ENCODE data around the gene E2F8.

E2F8 gene

GRCh38 chr11:19246816-19247215 lies 6.1 kb upstream of the E2F8 start:
- H3K4me1 ChIP-seq (ENCODE audit: insufficient read depth, low read length) = peaks cover 8% of the 10 kb centered on the region
- no peaks in the 10 kb centered on the region for H3K36me3 ChIP-seq (ENCODE audit: insufficient read depth, low read length)
- H3K27me3 ChIP-seq (ENCODE audit: control insufficient read depth in 1 of 2, insufficient read depth in 2 of 2, low read length in 2 of 2) = peaks cover 16 to 26% of the 10 kb centered on the region in 2 donors
- no peak overlapping the region for H3K27ac ChIP-seq (ENCODE audit: low read depth, low read length)
- no peak overlapping the region for H3K4me3 ChIP-seq (ENCODE audit: low read depth in 1 of 2, low read length in 2 of 2)
- H3K9ac ChIP-seq (ENCODE audit: low read length) = no peak overlapping the region
- H3K9me3 ChIP-seq (ENCODE audit: low read length) = no peaks in the 10 kb centered on the region

GRCh38 chr11:19245351-19245750 lies 4.6 kb upstream of the E2F8 start:
- Histone ChIP-seq H3K27me3 (ENCODE audit: control insufficient read depth in 1 of 2, insufficient read depth in 2 of 2, low read length in 2 of 2) (peaks cover 21 to 37% of the 10 kb centered on the region in 2 donors), H3K4me3 (ENCODE audit: low read depth in 1 of 2, low read length in 2 of 2) (no peak overlapping the region), H3K36me3 (ENCODE audit: insufficient read depth, low read length) (no peaks in the 10 kb centered on the region), H3K9ac (ENCODE audit: low read length) (no peak overlapping the region), H3K27ac (ENCODE audit: low read depth, low read length) (no peak overlapping the region), H3K4me1 (ENCODE audit: insufficient read depth, low read length) (peaks cover 14% of the 10 kb centered on the region), H3K9me3 (ENCODE audit: low read length) (no peaks in the 10 kb centered on the region)

- Histone ChIP-seq H3K9me3 (ENCODE audit: low read length) (no peaks in the 10 kb centered on the region), H3K27me3 (ENCODE audit: control insufficient read depth in 1 of 2, insufficient read depth in 2 of 2, low read length in 2 of 2) (peaks cover 23 to 43% of the 10 kb centered on the region in 2 donors), H3K27ac (ENCODE audit: low read depth, low read length) (no peak overlapping the region), H3K9ac (ENCODE audit: low read length) (no peak overlapping the region), H3K4me1 (ENCODE audit: insufficient read depth, low read length) (peaks cover 17% of the 10 kb centered on the region), H3K4me3 (ENCODE audit: low read depth in 1 of 2, low read length in 2 of 2) (no peak overlapping the region), H3K36me3 (ENCODE audit: insufficient read depth, low read length) (no peaks in the 10 kb centered on the region)
Measured at GRCh38 chr11:19244621-19245020, 3.9 kb upstream of the E2F8 start.

GRCh38 chr11:19244084-19244483 lies 3.3 kb upstream of the E2F8 start:
- Histone ChIP-seq H3K9ac (ENCODE audit: low read length) (no peak overlapping the region), H3K36me3 (ENCODE audit: insufficient read depth, low read length) (no peaks in the 10 kb centered on the region), H3K4me3 (ENCODE audit: low read depth in 1 of 2, low read length in 2 of 2) (no peak overlapping the region), H3K27ac (ENCODE audit: low read depth, low read length) (no peak overlapping the region), H3K27me3 (ENCODE audit: control insufficient read depth in 1 of 2, insufficient read depth in 2 of 2, low read length in 2 of 2) (peaks cover 28 to 43% of the 10 kb centered on the region in 2 donors), H3K9me3 (ENCODE audit: low read length) (no peaks in the 10 kb centered on the region), H3K4me1 (ENCODE audit: insufficient read depth, low read length) (peaks cover 17% of the 10 kb centered on the region)

GRCh38 chr11:19243613-19244012 lies 2.9 kb upstream of the E2F8 start:
- H3K4me3 ChIP-seq (ENCODE audit: low read depth in 1 of 2, low read length in 2 of 2) = no peak overlapping the region
- H3K9me3 ChIP-seq (ENCODE audit: low read length) = no peaks in the 10 kb centered on the region
- no peaks in the 10 kb centered on the region for H3K36me3 ChIP-seq (ENCODE audit: insufficient read depth, low read length)
- peaks cover 17% of the 10 kb centered on the region for H3K4me1 ChIP-seq (ENCODE audit: insufficient read depth, low read length)
- H3K27me3 ChIP-seq (ENCODE audit: control insufficient read depth in 1 of 2, insufficient read depth in 2 of 2, low read length in 2 of 2) = peaks cover 31 to 43% of the 10 kb centered on the region in 2 donors
- H3K27ac ChIP-seq (ENCODE audit: low read depth, low read length) = no peak overlapping the region
- H3K9ac ChIP-seq (ENCODE audit: low read length) = no peak overlapping the region

GRCh38 chr11:19243143-19243542 lies 2.4 kb upstream of the E2F8 start:
- H3K4me3 ChIP-seq (ENCODE audit: low read depth in 1 of 2, low read length in 2 of 2) = no peak overlapping the region
- H3K9me3 ChIP-seq (ENCODE audit: low read length) = no peaks in the 10 kb centered on the region
- no peak overlapping the region for H3K27ac ChIP-seq (ENCODE audit: low read depth, low read length)
- H3K27me3 ChIP-seq (ENCODE audit: control insufficient read depth in 1 of 2, insufficient read depth in 2 of 2, low read length in 2 of 2) = peaks cover 31 to 43% of the 10 kb centered on the region in 2 donors
- H3K9ac ChIP-seq (ENCODE audit: low read length) = no peak overlapping the region
- H3K36me3 ChIP-seq (ENCODE audit: insufficient read depth, low read length) = no peaks in the 10 kb centered on the region
- H3K4me1 ChIP-seq (ENCODE audit: insufficient read depth, low read length) = peaks cover 17% of the 10 kb centered on the region

GRCh38 chr11:19242179-19242932 lies 1.6 kb upstream of the E2F8 start:
- Histone ChIP-seq H3K27me3 (ENCODE audit: control insufficient read depth in 1 of 2, insufficient read depth in 2 of 2, low read length in 2 of 2) (peaks cover 31 to 43% of the 10 kb centered on the region in 2 donors), H3K36me3 (ENCODE audit: insufficient read depth, low read length) (no peaks in the 10 kb centered on the region), H3K27ac (ENCODE audit: low read depth, low read length) (no peak overlapping the region), H3K9me3 (ENCODE audit: low read length) (no peaks in the 10 kb centered on the region), H3K9ac (ENCODE audit: low read length) (no peak overlapping the region), H3K4me1 (ENCODE audit: insufficient read depth, low read length) (peaks cover 17% of the 10 kb centered on the region), H3K4me3 (ENCODE audit: low read depth in 1 of 2, low read length in 2 of 2) (no peak overlapping the region)

- Histone ChIP-seq H3K27me3 (ENCODE audit: control insufficient read depth in 1 of 2, insufficient read depth in 2 of 2, low read length in 2 of 2) (peaks cover 31 to 43% of the 10 kb centered on the region in 2 donors), H3K9ac (ENCODE audit: low read length) (no peak overlapping the region), H3K4me3 (ENCODE audit: low read depth in 1 of 2, low read length in 2 of 2) (peak overlapping the region; percentile 48 to 52), H3K36me3 (ENCODE audit: insufficient read depth, low read length) (no peaks in the 10 kb centered on the region), H3K4me1 (ENCODE audit: insufficient read depth, low read length) (peaks cover 17% of the 10 kb centered on the region), H3K27ac (ENCODE audit: low read depth, low read length) (no peak overlapping the region), H3K9me3 (ENCODE audit: low read length) (no peaks in the 10 kb centered on the region)
Measured at GRCh38 chr11:19241260-19242178, 774 bp upstream of the E2F8 start.

- peaks cover 17% of the 10 kb centered on the region for H3K4me1 ChIP-seq (ENCODE audit: insufficient read depth, low read length)
- no peak overlapping the region for H3K9ac ChIP-seq (ENCODE audit: low read length)
- H3K27ac ChIP-seq (ENCODE audit: low read depth, low read length) = no peak overlapping the region
- no peak overlapping the region for H3K4me3 ChIP-seq (ENCODE audit: low read depth in 1 of 2, low read length in 2 of 2)
- H3K27me3 ChIP-seq (ENCODE audit: control insufficient read depth in 1 of 2, insufficient read depth in 2 of 2, low read length in 2 of 2) = peaks cover 36 to 38% of the 10 kb centered on the region in 2 donors
- H3K36me3 ChIP-seq (ENCODE audit: insufficient read depth, low read length) = no peaks in the 10 kb centered on the region
- H3K9me3 ChIP-seq (ENCODE audit: low read length) = no peaks in the 10 kb centered on the region
Measured at GRCh38 chr11:19239039-19239438, 1.7 kb downstream of the E2F8 start.

GRCh38 chr11:19237813-19238212 lies 2.9 kb downstream of the E2F8 start:
- Histone ChIP-seq H3K4me1 (ENCODE audit: insufficient read depth, low read length) (peaks cover 17% of the 10 kb centered on the region), H3K9ac (ENCODE audit: low read length) (no peak overlapping the region), H3K36me3 (ENCODE audit: insufficient read depth, low read length) (no peaks in the 10 kb centered on the region), H3K9me3 (ENCODE audit: low read length) (no peaks in the 10 kb centered on the region), H3K27me3 (ENCODE audit: control insufficient read depth in 1 of 2, insufficient read depth in 2 of 2, low read length in 2 of 2) (peaks cover 26 to 31% of the 10 kb centered on the region in 2 donors), H3K4me3 (ENCODE audit: low read depth in 1 of 2, low read length in 2 of 2) (no peak overlapping the region), H3K27ac (ENCODE audit: low read depth, low read length) (no peak overlapping the region)

- Histone ChIP-seq H3K9ac (ENCODE audit: low read length) (no peak overlapping the region), H3K36me3 (ENCODE audit: insufficient read depth, low read length) (no peaks in the 10 kb centered on the region), H3K9me3 (ENCODE audit: low read length) (no peaks in the 10 kb centered on the region), H3K4me3 (ENCODE audit: low read depth in 1 of 2, low read length in 2 of 2) (no peak overlapping the region), H3K27me3 (ENCODE audit: control insufficient read depth in 1 of 2, insufficient read depth in 2 of 2, low read length in 2 of 2) (peaks cover 22 to 27% of the 10 kb centered on the region in 2 donors), H3K4me1 (ENCODE audit: insufficient read depth, low read length) (peaks cover 15% of the 10 kb centered on the region), H3K27ac (ENCODE audit: low read depth, low read length) (no peak overlapping the region)
Measured at GRCh38 chr11:19237381-19237780, 3.4 kb downstream of the E2F8 start.
